ENCODE measurements around the gene TMEM140.

Gene TMEM140

GRCh38 chr7:135174941-135175340 is 27.1 kb downstream of the TMEM140 start:
- no peak for DNase-seq (ENCODE audit: low read depth)
- TF ChIP-seq CTCF (IDR thresholded peaks at IDR 0.05; ENCODE audit: control insufficient read depth, insufficient read depth, low read depth, low read length, missing control alignments), result no peak
- H3K4me3 ChIP-seq (ENCODE audit: control insufficient read depth, low read depth, low read length), result no peak overlapping the region

GRCh38 chr7:135175931-135176330 is 28.1 kb downstream of the TMEM140 start:
- no peak for TF ChIP-seq CTCF (IDR thresholded peaks at IDR 0.05; ENCODE audit: control insufficient read depth, insufficient read depth, low read depth, low read length, missing control alignments)
- no peak for DNase-seq (ENCODE audit: low read depth)
- H3K4me3 ChIP-seq (ENCODE audit: control insufficient read depth, low read depth, low read length), result no peak overlapping the region

GRCh38 chr7:135177028-135177696 is 29.3 kb downstream of the TMEM140 start:
- TF ChIP-seq CTCF (IDR thresholded peaks at IDR 0.05; ENCODE audit: control insufficient read depth, insufficient read depth, low read depth, low read length, missing control alignments), result no peak
- DNase-seq (ENCODE audit: low read depth), result no peak
- no peak overlapping the region for H3K4me3 ChIP-seq (ENCODE audit: control insufficient read depth, low read depth, low read length)

- DNase-seq (ENCODE audit: low read depth), result no peak
- TF ChIP-seq CTCF (IDR thresholded peaks at IDR 0.05; ENCODE audit: control insufficient read depth, insufficient read depth, low read depth, low read length, missing control alignments), result no peak
- H3K4me3 ChIP-seq (ENCODE audit: control insufficient read depth, low read depth, low read length), result no peak overlapping the region
These were observed 30.5 kb downstream of the TMEM140 start for GRCh38 chr7:135178364-135178763.

GRCh38 chr7:135179321-135179925 is 31.6 kb downstream of the TMEM140 start:
- no peak overlapping the region for H3K4me3 ChIP-seq (ENCODE audit: control insufficient read depth, low read depth, low read length)
- no peak for TF ChIP-seq CTCF (IDR thresholded peaks at IDR 0.05; ENCODE audit: control insufficient read depth, insufficient read depth, low read depth, low read length, missing control alignments)

GRCh38 chr7:135180122-135180521 is 32.2 kb downstream of the TMEM140 start:
- H3K4me3 ChIP-seq (ENCODE audit: control insufficient read depth, low read depth, low read length), result no peak overlapping the region
- no peak for DNase-seq (ENCODE audit: low read depth)
- TF ChIP-seq CTCF (IDR thresholded peaks at IDR 0.05; ENCODE audit: control insufficient read depth, insufficient read depth, low read depth, low read length, missing control alignments), result no peak

More at GRCh38 chr7:135179321-135179925, 31.6 kb downstream of the TMEM140 start:
- no peak for DNase-seq (ENCODE audit: low read depth)
